COR-L47 (cell line): Measurements from ENCODE around the gene PKM.
A peak's percentile ranks its signal among the peaks of the same experiment; 100 is the strongest.

Experiments used
- DNase-seq: peaks from one replicate; lab custom pipeline; 2025; lab: John Stamatoyannopoulos, UW

PKM gene

DNA sequence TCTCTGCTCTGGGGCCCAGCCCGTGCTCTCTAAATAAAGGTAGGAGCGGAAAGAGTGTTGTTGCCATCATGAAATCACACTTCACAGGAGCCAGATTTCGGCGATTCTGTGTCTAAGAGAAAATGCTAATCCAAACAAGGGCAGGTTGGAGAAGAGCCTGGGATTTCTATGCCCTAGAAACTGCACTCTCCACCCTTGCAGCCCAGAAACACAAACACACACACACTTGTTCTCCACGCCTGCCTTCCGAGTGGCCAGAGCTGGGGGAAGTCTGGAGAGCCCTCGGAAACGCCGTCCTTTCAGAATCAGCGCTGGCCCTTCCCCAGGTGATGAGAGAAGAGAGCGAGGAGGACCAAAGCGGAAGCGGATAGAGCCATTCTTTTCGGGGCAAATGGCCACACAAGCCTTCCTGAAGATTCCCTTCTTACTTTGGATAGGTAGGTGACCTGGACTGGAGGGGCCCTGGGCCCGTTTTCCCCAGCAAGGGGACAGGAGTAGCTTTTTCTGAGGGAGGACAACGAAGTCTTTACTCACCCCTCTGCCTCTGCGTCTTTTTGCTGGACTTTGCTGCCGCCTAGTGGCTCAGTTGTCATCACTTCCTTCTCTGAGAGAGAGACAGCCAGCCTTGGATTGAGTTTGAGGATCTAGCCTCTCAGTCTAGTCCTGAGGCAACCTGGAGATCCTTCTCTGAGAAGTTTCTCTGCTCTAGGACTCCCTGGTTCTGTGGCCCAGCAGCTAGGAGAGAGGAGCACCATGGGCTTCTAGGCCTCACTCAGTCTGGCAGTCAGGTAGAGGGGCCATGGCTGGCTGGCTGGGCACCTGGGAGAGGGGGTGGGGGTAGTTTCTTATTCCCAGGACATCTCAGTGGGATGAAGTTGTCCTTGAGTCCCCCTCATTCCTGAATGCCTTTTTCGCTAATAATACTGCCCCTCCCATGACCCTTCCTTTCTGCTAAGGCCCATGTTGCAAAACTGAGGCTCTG is 75.1 kb downstream of the PKM start:
- peak; percentile 81 for DNase-seq

DNA sequence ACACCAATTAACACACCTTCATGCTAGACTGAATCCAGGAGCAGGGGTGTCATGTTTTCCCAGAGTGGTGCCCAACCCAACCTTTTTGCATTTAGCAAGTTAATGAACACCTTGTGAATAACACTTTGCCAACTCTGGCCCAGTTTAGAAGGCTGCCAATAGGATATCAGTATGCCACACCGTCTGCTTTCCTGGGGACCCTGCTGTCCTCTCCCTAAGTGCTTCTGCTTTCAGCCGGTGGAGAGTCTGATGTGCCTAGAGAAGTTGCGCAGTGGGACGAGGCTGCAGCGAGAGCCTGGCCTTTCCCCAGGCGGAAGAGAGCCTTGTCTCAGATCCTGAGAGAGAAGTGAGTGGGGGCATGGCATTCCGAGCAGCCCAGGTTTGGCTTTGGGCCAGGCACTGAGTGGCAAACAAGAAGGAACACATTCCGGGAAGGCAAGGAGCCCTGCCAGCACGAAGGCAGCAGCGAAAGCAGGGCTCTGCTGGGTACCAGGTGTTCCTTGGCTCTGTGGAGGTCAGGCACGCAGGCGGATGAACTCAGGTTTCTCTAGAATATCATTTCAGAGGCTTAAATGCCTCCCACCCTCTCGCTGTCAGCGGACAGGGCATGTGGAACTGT is 75.9 kb downstream of the PKM start:
- DNase-seq: peak; percentile 80

DNA sequence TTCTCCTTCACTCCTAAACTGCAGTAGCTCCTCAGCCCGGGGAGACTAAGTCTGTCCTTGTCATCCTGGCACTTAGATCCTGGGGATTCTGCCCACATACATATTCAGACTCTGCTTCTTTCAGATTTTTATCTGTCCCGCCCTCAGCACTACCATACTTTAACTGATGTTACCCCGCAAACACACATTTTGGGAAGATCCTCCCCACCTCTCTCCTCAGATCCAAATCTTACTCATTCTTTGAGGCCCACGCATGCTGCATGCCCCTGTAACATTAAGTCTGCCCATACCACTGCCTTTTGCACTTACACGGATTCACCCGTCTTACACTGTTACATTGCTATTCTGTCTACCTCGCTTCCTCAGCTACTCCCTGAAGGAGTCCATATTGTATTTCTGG is 76.7 kb downstream of the PKM start:
- DNase-seq: no peak

DNA sequence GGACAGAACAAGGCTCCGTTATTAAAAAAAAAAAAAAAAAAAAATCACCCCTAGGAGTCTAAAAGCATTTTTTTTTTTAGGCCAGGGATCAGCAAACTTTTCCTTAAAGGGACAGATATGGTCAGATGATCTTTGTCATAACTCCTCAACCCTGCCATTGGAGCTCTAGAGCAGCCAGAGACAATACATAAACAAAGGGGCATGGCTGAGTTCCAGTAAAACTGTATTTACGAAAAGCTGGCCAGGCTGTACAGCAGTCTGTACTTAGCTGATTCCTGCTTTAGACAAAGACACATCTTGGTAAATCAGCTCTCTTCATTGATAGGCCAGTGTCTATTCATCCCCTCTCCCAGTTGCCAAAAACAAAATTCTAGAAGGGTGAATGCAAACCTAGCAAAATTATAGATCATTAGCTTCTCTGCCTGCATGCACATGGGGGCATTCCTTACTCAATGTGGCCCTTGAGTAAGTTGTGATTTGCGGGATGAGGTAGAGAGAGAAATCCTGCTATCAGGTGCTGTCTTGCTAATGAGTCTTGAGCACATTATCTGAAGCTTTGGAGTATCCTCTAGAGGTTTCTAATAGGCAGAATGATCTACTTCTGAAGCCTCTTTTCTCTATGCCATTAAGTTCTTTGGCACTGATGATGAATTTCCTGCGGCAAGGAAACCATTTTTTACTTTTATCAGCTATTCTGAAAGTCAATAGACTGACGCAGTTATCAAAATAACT is 77.6 kb downstream of the PKM start:
- DNase-seq: peak; percentile 40
